ENCODE results near the gene NUFIP1. TPM values are rescaled to one million over a fixed set of nuclear protein-coding genes. Genes with fewer than 3 reads are reported as not detected.

Gene NUFIP1
- total and polyA plus RNA-seq, 2 of the 8 experiments (the other 6 are each of a cell fraction or from before 2014, with no cell fraction given), result 4.6 to 16.6 TPM

DNA sequence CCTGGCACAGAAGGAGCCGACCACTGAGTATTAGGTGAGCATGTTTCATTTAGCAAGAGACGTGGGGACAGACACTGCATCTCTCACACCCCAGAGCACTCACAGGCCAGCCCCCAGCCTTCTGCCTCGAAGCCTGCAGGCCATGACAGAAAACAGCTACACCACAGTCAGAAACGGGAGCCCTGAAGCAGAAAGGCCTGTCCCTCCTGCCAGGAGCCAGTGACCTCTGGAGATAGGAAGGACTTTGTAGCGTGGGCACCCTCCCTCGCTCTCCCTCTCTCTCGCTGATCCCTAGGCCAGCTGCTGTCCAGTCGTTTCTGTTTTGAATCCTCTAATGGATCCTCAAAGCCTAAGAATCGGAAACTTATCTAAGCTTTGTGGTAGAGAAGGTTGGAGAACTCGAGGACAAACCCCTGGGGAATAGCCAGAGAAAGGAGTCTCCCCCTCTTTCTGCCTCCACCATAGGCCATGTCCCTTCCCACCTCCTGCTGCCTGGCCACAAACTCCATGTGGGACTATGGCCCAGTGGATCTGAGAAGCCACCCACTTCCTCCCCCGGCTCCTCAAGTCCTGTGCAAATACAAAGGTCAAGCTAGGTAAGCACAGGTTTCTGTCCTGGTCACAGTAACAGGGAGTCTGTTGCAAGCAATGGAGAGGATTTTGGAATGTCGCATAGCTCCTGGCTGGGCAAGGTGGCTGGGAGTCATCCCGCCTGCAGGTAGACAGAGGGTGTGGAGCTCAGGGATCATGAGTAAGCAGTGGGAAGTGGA is 95.1 kb downstream of the NUFIP1 start (continued):
- TF ChIP-seq, protein P1, sequence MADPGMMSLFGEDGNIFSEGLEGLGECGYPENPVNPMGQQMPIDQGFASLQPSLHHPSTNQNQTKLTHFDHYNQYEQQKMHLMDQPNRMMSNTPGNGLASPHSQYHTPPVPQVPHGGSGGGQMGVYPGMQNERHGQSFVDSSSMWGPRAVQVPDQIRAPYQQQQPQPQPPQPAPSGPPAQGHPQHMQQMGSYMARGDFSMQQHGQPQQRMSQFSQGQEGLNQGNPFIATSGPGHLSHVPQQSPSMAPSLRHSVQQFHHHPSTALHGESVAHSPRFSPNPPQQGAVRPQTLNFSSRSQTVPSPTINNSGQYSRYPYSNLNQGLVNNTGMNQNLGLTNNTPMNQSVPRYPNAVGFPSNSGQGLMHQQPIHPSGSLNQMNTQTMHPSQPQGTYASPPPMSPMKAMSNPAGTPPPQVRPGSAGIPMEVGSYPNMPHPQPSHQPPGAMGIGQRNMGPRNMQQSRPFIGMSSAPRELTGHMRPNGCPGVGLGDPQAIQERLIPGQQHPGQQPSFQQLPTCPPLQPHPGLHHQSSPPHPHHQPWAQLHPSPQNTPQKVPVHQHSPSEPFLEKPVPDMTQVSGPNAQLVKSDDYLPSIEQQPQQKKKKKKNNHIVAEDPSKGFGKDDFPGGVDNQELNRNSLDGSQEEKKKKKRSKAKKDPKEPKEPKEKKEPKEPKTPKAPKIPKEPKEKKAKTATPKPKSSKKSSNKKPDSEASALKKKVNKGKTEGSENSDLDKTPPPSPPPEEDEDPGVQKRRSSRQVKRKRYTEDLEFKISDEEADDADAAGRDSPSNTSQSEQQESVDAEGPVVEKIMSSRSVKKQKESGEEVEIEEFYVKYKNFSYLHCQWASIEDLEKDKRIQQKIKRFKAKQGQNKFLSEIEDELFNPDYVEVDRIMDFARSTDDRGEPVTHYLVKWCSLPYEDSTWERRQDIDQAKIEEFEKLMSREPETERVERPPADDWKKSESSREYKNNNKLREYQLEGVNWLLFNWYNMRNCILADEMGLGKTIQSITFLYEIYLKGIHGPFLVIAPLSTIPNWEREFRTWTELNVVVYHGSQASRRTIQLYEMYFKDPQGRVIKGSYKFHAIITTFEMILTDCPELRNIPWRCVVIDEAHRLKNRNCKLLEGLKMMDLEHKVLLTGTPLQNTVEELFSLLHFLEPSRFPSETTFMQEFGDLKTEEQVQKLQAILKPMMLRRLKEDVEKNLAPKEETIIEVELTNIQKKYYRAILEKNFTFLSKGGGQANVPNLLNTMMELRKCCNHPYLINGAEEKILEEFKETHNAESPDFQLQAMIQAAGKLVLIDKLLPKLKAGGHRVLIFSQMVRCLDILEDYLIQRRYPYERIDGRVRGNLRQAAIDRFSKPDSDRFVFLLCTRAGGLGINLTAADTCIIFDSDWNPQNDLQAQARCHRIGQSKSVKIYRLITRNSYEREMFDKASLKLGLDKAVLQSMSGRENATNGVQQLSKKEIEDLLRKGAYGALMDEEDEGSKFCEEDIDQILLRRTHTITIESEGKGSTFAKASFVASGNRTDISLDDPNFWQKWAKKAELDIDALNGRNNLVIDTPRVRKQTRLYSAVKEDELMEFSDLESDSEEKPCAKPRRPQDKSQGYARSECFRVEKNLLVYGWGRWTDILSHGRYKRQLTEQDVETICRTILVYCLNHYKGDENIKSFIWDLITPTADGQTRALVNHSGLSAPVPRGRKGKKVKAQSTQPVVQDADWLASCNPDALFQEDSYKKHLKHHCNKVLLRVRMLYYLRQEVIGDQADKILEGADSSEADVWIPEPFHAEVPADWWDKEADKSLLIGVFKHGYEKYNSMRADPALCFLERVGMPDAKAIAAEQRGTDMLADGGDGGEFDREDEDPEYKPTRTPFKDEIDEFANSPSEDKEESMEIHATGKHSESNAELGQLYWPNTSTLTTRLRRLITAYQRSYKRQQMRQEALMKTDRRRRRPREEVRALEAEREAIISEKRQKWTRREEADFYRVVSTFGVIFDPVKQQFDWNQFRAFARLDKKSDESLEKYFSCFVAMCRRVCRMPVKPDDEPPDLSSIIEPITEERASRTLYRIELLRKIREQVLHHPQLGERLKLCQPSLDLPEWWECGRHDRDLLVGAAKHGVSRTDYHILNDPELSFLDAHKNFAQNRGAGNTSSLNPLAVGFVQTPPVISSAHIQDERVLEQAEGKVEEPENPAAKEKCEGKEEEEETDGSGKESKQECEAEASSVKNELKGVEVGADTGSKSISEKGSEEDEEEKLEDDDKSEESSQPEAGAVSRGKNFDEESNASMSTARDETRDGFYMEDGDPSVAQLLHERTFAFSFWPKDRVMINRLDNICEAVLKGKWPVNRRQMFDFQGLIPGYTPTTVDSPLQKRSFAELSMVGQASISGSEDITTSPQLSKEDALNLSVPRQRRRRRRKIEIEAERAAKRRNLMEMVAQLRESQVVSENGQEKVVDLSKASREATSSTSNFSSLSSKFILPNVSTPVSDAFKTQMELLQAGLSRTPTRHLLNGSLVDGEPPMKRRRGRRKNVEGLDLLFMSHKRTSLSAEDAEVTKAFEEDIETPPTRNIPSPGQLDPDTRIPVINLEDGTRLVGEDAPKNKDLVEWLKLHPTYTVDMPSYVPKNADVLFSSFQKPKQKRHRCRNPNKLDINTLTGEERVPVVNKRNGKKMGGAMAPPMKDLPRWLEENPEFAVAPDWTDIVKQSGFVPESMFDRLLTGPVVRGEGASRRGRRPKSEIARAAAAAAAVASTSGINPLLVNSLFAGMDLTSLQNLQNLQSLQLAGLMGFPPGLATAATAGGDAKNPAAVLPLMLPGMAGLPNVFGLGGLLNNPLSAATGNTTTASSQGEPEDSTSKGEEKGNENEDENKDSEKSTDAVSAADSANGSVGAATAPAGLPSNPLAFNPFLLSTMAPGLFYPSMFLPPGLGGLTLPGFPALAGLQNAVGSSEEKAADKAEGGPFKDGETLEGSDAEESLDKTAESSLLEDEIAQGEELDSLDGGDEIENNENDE (IDR thresholded peaks at IDR 0.05; ENCODE audit: insufficient replicate concordance, low read length), result no peak
- TF ChIP-seq, protein P2, sequence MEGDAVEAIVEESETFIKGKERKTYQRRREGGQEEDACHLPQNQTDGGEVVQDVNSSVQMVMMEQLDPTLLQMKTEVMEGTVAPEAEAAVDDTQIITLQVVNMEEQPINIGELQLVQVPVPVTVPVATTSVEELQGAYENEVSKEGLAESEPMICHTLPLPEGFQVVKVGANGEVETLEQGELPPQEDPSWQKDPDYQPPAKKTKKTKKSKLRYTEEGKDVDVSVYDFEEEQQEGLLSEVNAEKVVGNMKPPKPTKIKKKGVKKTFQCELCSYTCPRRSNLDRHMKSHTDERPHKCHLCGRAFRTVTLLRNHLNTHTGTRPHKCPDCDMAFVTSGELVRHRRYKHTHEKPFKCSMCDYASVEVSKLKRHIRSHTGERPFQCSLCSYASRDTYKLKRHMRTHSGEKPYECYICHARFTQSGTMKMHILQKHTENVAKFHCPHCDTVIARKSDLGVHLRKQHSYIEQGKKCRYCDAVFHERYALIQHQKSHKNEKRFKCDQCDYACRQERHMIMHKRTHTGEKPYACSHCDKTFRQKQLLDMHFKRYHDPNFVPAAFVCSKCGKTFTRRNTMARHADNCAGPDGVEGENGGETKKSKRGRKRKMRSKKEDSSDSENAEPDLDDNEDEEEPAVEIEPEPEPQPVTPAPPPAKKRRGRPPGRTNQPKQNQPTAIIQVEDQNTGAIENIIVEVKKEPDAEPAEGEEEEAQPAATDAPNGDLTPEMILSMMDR (IDR thresholded peaks at IDR 0.05; ENCODE audit: control extremely low read depth in 1 of 3, insufficient read depth in 1 of 3, low read depth in 1 of 3, low read length in 3 of 3), result no peak
- TF ChIP-seq EGR1 (IDR thresholded peaks at IDR 0.05; ENCODE audit: borderline replicate concordance, low read depth, low read length) (no peak), TAF1 (IDR thresholded peaks at IDR 0.05; ENCODE audit: low read depth, low read length) (no peak), JUN (IDR thresholded peaks at IDR 0.05; ENCODE audit: low read depth, low read length) (no peak), CREB1 (IDR thresholded peaks at IDR 0.05) (no peak), POLR2A (IDR thresholded peaks at IDR 0.05; ENCODE audit: control extremely low read depth in 1 of 2, low read depth in 2 of 2, low read length in 2 of 2) (no peak), BRCA1 (IDR thresholded peaks at IDR 0.05; ENCODE audit: low read depth, low read length) (no peak), RBBP5 (IDR thresholded peaks at IDR 0.05; ENCODE audit: borderline replicate concordance, low read depth, low read length) (no peak)
